ENCODE measurements around the gene TRIM39.

The TRIM39 gene

DNA sequence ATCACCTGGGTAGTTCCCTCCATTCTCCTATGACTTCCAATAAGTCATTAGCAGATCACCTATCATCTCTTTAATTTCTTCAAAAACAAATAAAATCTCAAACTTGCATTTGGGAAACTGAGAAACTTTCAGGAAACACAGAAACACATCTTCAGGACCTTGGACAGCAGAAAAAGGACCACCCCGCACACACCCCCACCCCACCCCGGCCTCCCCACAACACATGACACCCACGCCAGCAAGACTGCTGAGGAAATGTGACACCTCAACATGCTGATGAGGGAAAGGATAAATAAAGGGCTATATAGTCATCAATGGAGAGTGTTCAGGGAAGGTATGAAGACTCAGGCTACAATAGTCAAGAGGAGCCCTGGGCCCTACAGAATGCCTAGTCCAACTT is 15.6 kb upstream of the TRIM39 start:
- H3K4me3 ChIP-seq (ENCODE audit: low read length), result no peak overlapping the region
- DNase-seq (ENCODE audit: low read depth), result no peak
- TF ChIP-seq, protein P1, sequence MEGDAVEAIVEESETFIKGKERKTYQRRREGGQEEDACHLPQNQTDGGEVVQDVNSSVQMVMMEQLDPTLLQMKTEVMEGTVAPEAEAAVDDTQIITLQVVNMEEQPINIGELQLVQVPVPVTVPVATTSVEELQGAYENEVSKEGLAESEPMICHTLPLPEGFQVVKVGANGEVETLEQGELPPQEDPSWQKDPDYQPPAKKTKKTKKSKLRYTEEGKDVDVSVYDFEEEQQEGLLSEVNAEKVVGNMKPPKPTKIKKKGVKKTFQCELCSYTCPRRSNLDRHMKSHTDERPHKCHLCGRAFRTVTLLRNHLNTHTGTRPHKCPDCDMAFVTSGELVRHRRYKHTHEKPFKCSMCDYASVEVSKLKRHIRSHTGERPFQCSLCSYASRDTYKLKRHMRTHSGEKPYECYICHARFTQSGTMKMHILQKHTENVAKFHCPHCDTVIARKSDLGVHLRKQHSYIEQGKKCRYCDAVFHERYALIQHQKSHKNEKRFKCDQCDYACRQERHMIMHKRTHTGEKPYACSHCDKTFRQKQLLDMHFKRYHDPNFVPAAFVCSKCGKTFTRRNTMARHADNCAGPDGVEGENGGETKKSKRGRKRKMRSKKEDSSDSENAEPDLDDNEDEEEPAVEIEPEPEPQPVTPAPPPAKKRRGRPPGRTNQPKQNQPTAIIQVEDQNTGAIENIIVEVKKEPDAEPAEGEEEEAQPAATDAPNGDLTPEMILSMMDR (IDR thresholded peaks at IDR 0.05; ENCODE audit: insufficient read depth, low read depth, low read length, missing control alignments), result no peak

DNA sequence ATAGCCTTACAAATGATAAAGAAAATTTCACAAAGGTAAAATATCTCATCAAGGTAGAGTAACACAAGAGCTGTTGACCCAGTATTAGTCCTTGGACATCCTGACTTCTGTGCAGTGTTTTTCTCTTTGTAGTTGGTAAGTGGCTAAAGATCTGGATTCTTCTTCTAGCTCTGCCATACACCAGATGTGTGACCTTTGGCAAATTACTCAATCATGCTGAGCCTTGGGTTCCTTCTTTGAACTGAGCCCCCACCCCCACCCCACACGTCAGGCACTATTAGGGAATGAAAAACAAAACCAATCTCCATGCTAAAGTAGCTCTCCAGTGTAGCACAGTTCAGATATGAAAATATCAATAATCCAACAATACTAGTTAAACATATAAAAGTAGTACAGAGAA is 15.1 kb upstream of the TRIM39 start:
- TF ChIP-seq, protein P1 (IDR thresholded peaks at IDR 0.05; ENCODE audit: insufficient read depth, low read depth, low read length, missing control alignments), result no peak
- DNase-seq (ENCODE audit: low read depth), result no peak
- H3K4me3 ChIP-seq (ENCODE audit: low read length), result no peak overlapping the region

DNA sequence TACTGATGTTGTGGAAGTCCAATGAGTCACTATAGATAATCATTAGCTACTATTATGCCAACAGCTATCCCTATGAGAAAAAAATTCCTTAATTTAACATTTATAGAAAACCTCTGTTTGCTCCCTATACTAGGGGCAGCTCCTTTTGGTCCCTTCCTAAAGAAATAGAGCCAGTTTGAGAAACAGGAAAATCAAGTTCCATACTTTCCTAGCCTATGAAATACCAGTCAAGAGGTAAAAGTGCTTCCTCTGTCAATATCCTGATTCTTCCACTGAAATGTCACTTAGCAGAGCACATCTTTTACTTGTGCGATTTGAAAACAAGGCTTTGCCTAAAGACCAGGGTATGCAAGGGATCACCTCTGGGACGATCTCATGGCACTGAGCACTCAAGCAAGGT is 14.5 kb upstream of the TRIM39 start:
- DNase-seq (ENCODE audit: low read depth), result no peak
- TF ChIP-seq, protein P1 (IDR thresholded peaks at IDR 0.05; ENCODE audit: insufficient read depth, low read depth, low read length, missing control alignments), result no peak
- H3K4me3 ChIP-seq (ENCODE audit: low read length), result no peak overlapping the region

DNA sequence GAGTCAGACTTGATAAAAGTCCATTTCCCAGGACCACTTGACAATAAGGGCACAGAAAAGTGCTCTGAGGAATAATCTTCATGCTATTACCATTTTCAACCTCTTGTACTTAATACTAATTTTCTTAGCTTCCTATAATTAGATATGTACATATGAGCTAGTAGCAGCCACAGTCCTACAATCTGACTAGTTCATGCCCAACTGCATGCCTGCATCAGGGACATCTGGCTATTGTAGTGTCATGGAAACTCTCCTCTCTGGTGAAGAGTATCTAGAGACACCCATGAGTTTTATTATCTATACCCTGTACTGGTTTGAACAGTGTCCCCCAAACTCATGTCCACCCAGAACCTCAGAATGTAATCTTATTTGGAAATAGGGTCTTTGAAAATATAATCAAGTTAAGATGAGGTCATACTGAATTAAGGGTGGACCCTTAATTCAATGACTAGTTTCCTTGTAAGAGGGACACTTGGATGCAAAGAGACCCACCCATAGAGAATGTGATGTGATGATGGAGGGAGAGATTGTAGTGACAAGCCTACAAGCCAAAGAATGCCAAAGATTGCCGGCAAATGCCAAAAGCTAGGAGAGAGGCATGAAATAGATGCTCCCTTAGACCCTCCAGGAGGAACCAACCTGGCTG is 13.9 kb upstream of the TRIM39 start:
- no peak for DNase-seq (ENCODE audit: low read depth)
- H3K4me3 ChIP-seq (ENCODE audit: low read length), result no peak overlapping the region
- TF ChIP-seq, protein P1 (IDR thresholded peaks at IDR 0.05; ENCODE audit: insufficient read depth, low read depth, low read length, missing control alignments), result no peak

DNA sequence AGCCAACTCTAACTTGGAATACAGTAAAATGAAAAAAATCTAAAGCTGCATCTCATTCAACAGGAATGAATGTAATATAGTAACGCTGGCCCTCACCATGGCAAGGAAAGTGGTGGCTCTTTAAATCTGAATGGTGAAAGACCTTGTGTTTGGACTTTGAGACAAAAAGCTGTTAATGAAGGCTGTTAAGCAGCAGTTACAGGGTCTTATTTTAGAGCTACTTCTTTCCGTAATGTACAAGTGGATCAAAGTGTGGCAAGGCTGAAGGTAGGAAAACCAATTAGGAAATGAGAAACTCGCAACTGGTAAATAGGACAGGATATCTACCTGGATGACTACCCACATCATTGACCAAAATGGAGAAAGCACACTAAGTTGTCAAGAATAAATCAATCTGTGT is 11.6 kb upstream of the TRIM39 start:
- TF ChIP-seq, protein P1 (IDR thresholded peaks at IDR 0.05; ENCODE audit: insufficient read depth, low read depth, low read length, missing control alignments), result no peak
- H3K4me3 ChIP-seq (ENCODE audit: low read length), result no peak overlapping the region
- DNase-seq (ENCODE audit: low read depth), result no peak

DNA sequence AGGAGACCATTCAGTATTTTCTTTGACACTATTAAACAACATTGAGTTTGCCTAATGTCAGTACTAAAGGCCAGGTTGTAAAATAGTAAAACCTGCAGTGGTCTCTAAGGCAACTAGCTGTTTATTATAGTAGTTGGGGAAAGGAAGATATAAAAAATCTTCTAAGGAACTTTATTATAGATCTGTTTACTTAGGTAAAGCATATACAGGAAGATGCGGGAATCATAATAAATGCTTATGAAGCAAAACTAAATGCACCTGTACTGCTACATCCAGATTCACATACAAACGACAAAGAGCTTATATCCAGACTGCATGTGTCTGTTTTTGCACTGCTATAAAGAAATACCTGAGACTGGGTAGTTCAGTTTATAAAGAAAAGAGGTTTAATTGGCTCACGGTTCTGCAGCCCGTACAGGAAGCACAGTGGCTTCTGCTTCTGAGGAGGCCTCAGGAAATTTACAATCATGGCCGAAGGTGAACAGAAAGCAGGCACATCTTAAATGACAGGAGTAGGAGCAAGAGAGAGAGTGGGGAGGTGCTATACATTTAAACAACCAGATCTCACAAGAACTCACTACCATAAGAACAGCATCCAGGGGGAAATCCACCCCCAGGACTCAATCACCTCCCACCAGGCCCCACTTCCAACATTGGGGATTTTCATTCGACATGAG is 8.7 kb upstream of the TRIM39 start:
- H3K4me3 ChIP-seq (ENCODE audit: low read length), result no peak overlapping the region
- no peak for DNase-seq (ENCODE audit: low read depth)
- TF ChIP-seq, protein P1 (IDR thresholded peaks at IDR 0.05; ENCODE audit: insufficient read depth, low read depth, low read length, missing control alignments), result no peak
